ENCODE data around the gene CA11. TPM values are rescaled to one million over a fixed set of nuclear protein-coding genes. Genes with fewer than 3 reads are reported as not detected.
A peak's percentile ranks its signal among the peaks of the same experiment; 100 is the strongest.

CA11 gene
- total and polyA plus RNA-seq, 9 of the 15 experiments (the other 6 are each of a cell fraction or from before 2014, with no cell fraction given) = 2.9 to 19.9 (median 8.3) TPM

- TF ChIP-seq, protein P1, sequence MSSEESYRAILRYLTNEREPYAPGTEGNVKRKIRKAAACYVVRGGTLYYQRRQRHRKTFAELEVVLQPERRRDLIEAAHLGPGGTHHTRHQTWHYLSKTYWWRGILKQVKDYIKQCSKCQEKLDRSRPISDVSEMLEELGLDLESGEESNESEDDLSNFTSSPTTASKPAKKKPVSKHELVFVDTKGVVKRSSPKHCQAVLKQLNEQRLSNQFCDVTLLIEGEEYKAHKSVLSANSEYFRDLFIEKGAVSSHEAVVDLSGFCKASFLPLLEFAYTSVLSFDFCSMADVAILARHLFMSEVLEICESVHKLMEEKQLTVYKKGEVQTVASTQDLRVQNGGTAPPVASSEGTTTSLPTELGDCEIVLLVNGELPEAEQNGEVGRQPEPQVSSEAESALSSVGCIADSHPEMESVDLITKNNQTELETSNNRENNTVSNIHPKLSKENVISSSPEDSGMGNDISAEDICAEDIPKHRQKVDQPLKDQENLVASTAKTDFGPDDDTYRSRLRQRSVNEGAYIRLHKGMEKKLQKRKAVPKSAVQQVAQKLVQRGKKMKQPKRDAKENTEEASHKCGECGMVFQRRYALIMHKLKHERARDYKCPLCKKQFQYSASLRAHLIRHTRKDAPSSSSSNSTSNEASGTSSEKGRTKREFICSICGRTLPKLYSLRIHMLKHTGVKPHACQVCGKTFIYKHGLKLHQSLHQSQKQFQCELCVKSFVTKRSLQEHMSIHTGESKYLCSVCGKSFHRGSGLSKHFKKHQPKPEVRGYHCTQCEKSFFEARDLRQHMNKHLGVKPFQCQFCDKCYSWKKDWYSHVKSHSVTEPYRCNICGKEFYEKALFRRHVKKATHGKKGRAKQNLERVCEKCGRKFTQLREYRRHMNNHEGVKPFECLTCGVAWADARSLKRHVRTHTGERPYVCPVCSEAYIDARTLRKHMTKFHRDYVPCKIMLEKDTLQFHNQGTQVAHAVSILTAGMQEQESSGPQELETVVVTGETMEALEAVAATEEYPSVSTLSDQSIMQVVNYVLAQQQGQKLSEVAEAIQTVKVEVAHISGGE (CRISPR knock-in tag; IDR thresholded peaks at IDR 0.05) = no peak
- TF ChIP-seq EZH2 (IDR thresholded peaks at IDR 0.05; ENCODE audit: borderline replicate concordance, low read depth, low read length) (no peak), ATF1 (CRISPR knock-in tag; IDR thresholded peaks at IDR 0.05) (no peak), ATF1 (tag; IDR thresholded peaks at IDR 0.05) (0 out of 2 replicates have a peak, but pooled peaks have one; percentile 42), ZNF263 (CRISPR knock-in tag; IDR thresholded peaks at IDR 0.05; ENCODE audit: borderline replicate concordance) (peak; percentile 31), ZBTB8A (IDR thresholded peaks at IDR 0.05; ENCODE audit: partially characterized antibody) (no peak), SREBF1 (IDR thresholded peaks at IDR 0.05; ENCODE audit: borderline replicate concordance, low read depth, low read length) (no peak), ID3 (CRISPR knock-in tag; IDR thresholded peaks at IDR 0.05) (no peak), ID3 (tag; IDR thresholded peaks at IDR 0.05) (no peak), KDM1A (IDR thresholded peaks at IDR 0.05) (peak; percentile 31 to 91; a peak in 3 of 4 replicates), ARHGAP35 (IDR thresholded peaks at IDR 0.05; ENCODE audit: partially characterized antibody) (peak; percentile 81), MIER1 (IDR thresholded peaks at IDR 0.05; ENCODE audit: low read depth) (peak; percentile 74; the same call in 1 of the 2 replicates), DIDO1 (tag; IDR thresholded peaks at IDR 0.05; ENCODE audit: low read depth) (peak; percentile 67; the same call in 1 of the 2 replicates), ZNF384 (IDR thresholded peaks at IDR 0.05; ENCODE audit: low read depth, low read length) (peak; percentile 55; the same call in 1 of the 2 replicates)
- TF ChIP-seq, protein P2, sequence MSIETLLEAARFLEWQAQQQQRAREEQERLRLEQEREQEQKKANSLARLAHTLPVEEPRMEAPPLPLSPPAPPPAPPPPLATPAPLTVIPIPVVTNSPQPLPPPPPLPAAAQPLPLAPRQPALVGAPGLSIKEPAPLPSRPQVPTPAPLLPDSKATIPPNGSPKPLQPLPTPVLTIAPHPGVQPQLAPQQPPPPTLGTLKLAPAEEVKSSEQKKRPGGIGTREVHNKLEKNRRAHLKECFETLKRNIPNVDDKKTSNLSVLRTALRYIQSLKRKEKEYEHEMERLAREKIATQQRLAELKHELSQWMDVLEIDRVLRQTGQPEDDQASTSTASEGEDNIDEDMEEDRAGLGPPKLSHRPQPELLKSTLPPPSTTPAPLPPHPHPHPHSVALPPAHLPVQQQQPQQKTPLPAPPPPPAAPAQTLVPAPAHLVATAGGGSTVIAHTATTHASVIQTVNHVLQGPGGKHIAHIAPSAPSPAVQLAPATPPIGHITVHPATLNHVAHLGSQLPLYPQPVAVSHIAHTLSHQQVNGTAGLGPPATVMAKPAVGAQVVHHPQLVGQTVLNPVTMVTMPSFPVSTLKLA (conservative IDR thresholded peaks at IDR 0.05) = peak; percentile 76 to 80; a peak in 3 of 4 replicates
- TF ChIP-seq, protein P3, sequence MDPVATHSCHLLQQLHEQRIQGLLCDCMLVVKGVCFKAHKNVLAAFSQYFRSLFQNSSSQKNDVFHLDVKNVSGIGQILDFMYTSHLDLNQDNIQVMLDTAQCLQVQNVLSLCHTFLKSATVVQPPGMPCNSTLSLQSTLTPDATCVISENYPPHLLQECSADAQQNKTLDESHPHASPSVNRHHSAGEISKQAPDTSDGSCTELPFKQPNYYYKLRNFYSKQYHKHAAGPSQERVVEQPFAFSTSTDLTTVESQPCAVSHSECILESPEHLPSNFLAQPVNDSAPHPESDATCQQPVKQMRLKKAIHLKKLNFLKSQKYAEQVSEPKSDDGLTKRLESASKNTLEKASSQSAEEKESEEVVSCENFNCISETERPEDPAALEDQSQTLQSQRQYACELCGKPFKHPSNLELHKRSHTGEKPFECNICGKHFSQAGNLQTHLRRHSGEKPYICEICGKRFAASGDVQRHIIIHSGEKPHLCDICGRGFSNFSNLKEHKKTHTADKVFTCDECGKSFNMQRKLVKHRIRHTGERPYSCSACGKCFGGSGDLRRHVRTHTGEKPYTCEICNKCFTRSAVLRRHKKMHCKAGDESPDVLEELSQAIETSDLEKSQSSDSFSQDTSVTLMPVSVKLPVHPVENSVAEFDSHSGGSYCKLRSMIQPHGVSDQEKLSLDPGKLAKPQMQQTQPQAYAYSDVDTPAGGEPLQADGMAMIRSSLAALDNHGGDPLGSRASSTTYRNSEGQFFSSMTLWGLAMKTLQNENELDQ (CRISPR knock-in tag; IDR thresholded peaks at IDR 0.05; ENCODE audit: borderline replicate concordance) = no peak
- TF ChIP-seq, protein P4, sequence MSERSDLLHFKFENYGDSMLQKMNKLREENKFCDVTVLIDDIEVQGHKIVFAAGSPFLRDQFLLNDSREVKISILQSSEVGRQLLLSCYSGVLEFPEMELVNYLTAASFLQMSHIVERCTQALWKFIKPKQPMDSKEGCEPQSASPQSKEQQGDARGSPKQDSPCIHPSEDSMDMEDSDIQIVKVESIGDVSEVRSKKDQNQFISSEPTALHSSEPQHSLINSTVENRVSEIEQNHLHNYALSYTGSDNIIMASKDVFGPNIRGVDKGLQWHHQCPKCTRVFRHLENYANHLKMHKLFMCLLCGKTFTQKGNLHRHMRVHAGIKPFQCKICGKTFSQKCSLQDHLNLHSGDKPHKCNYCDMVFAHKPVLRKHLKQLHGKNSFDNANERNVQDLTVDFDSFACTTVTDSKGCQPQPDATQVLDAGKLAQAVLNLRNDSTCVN (CRISPR knock-in tag; IDR thresholded peaks at IDR 0.05) = peak; percentile 69; the same call in 1 of the 2 replicates
These were observed at the start of gene CA11 (continued) for GRCh38 chr19:48646001-48646721.

Data from K562 (cell line).